Suppressor macrophage (primary cell): ENCODE data around the gene CYB5A.

Experiments
- DNase-seq, 4 experiments: peaks; one replicate each; pipeline ENCODE4 v3.0.0-alpha.2; 2020 to 2022

Gene CYB5A

GRCh38 chr18:74243127-74243526 lies 48.6 kb downstream of the CYB5A start:
- DNase-seq, result no peak

- peak in 3 of 4 experiments; percentile 19 to 30 (median 20) for DNase-seq
Observed at GRCh38 chr18:74242438-74243096, 49.2 kb downstream of the CYB5A start.

GRCh38 chr18:74241970-74242369 lies 49.8 kb downstream of the CYB5A start:
- DNase-seq, result no peak

GRCh38 chr18:74241426-74241825 lies 50.3 kb downstream of the CYB5A start:
- no peak for DNase-seq

- DNase-seq, result no peak
Observed at GRCh38 chr18:74239567-74239966, 52.2 kb downstream of the CYB5A start.

GRCh38 chr18:74234326-74235171 lies 57.2 kb downstream of the CYB5A start:
- DNase-seq, result peak; percentile 78 to 92 (median 81)

- DNase-seq, result peak in 1 of 4 experiments; percentile 16
Observed at GRCh38 chr18:74233933-74234325, 57.8 kb downstream of the CYB5A start.

GRCh38 chr18:74230922-74231714 lies 60.6 kb downstream of the CYB5A start:
- no peak for DNase-seq

- DNase-seq, result no peak
Observed at GRCh38 chr18:74229891-74230290, 61.9 kb downstream of the CYB5A start.

GRCh38 chr18:74229005-74229404 lies 62.8 kb downstream of the CYB5A start:
- no peak for DNase-seq

- DNase-seq, result no peak
Observed at GRCh38 chr18:74228312-74228711, 63.5 kb downstream of the CYB5A start.

GRCh38 chr18:74226666-74227065 lies 65.1 kb downstream of the CYB5A start:
- no peak for DNase-seq

GRCh38 chr18:74226156-74226555 lies 65.6 kb downstream of the CYB5A start:
- no peak for DNase-seq

GRCh38 chr18:74225193-74225840 lies 66.4 kb downstream of the CYB5A start:
- no peak for DNase-seq

- no peak for DNase-seq
Observed at GRCh38 chr18:74222710-74223494, 68.9 kb downstream of the CYB5A start.

- DNase-seq, result no peak
Observed at GRCh38 chr18:74221081-74221480, 70.7 kb downstream of the CYB5A start.

- DNase-seq, result no peak
Observed at GRCh38 chr18:74219056-74219455, 72.7 kb downstream of the CYB5A start.

- peak; percentile 29 to 65 (median 56) for DNase-seq
Observed at GRCh38 chr18:74217476-74218143, 74.2 kb downstream of the CYB5A start.

GRCh38 chr18:74216661-74217110 lies 75.1 kb downstream of the CYB5A start:
- DNase-seq, result no peak

GRCh38 chr18:74215863-74216262 lies 75.9 kb downstream of the CYB5A start:
- DNase-seq, result no peak

- no peak for DNase-seq
Observed at GRCh38 chr18:74213429-74213828, 78.3 kb downstream of the CYB5A start.
